ENCODE measurements around the gene ZNF146. TPM values are rescaled to one million over a fixed set of nuclear protein-coding genes. Genes with fewer than 3 reads are reported as not detected.

The ZNF146 gene
- polyA plus RNA-seq, 1 of the 3 experiments (the other 2 are of a cell fraction) = 25.4 TPM

GRCh38 chr19:36196249-36196648, 18.7 kb upstream of the ZNF146 start:
- Histone ChIP-seq H2AFZ (ENCODE audit: low read depth) (no peak overlapping the region), H3K36me3 (replicated peaks in 1 of 2; ENCODE audit: control insufficient read depth in 1 of 2, insufficient read depth in 2 of 2, low read length in 1 of 2) (peaks cover 0 to under 1% of the 10 kb centered on the region in 2 experiments), H3K4me2 (no peak overlapping the region), H3K4me1 (ENCODE audit: control insufficient read depth in 1 of 2, insufficient read depth in 2 of 2, low read depth in 1 of 2, low read length in 1 of 2) (no peaks in the 10 kb centered on the region), H4K20me1 (ENCODE audit: insufficient read depth) (no peaks in the 10 kb centered on the region), H3K9me2 (no peaks in the 10 kb centered on the region), H3K27ac (ENCODE audit: low read depth in 2 of 2, low read length in 1 of 2) (no peak overlapping the region), H3F3A (replicated peaks; ENCODE audit: insufficient read depth) (no peaks in the 10 kb centered on the region), H3K9me3 (no peaks in the 10 kb centered on the region), H3K4me3 (ENCODE audit: low read depth in 2 of 2, low read length in 1 of 2) (no peak overlapping the region), H3K79me2 (ENCODE audit: insufficient read depth) (no peaks in the 10 kb centered on the region), H3K27me3 (ENCODE audit: insufficient read depth) (no peaks in the 10 kb centered on the region), H3K9ac (no peak overlapping the region)
- POLR2A ChIA-PET = no interaction called here
- CTCF ChIA-PET = interaction anchor here (0.8 to 1.3 kb wide), 2 partner anchors 12 to 69 kb away, joined by 3 to 4 read pairs; no protein-coding TSS in a partner anchor
- no peak for DNase-seq
- 84% methylated on average over 2 of the region's 2 CpGs for WGBS (ENCODE audit: low lambda C conversion rate)
- TF ChIP-seq FOXM1 (IDR thresholded peaks at IDR 0.05; ENCODE audit: low read depth) (no peak), IRF3 (IDR thresholded peaks at IDR 0.05; ENCODE audit: low read depth, low read length) (no peak), EZH2phosphoT487 (IDR thresholded peaks at IDR 0.05; ENCODE audit: borderline replicate concordance, low read depth) (no peak), TAF1 (IDR thresholded peaks at IDR 0.05; ENCODE audit: borderline replicate concordance, low read depth, low read length) (no peak), USF2 (IDR thresholded peaks at IDR 0.05; ENCODE audit: borderline replicate concordance, low read depth, low read length) (no peak), SIN3A (IDR thresholded peaks at IDR 0.05; ENCODE audit: borderline replicate concordance, low read depth, low read length) (no peak), GABPA (IDR thresholded peaks at IDR 0.05; ENCODE audit: low read depth) (no peak), RCOR1 (IDR thresholded peaks at IDR 0.05; ENCODE audit: low read length) (no peak), NRF1 (IDR thresholded peaks at IDR 0.05; ENCODE audit: low read depth, low read length) (no peak), ZBTB33 (IDR thresholded peaks at IDR 0.05; ENCODE audit: borderline replicate concordance, low read depth) (no peak), FOSL2 (IDR thresholded peaks at IDR 0.05; ENCODE audit: borderline replicate concordance, low read depth) (no peak), NFIC (IDR thresholded peaks at IDR 0.05; ENCODE audit: borderline replicate concordance) (no peak), GATA2 (CRISPR knock-in tag; IDR thresholded peaks at IDR 0.05) (no peak), SMC3 (IDR thresholded peaks at IDR 0.05; ENCODE audit: low read depth, low read length) (no peak)

GRCh38 chr19:36198119-36198518, 16.8 kb upstream of the ZNF146 start:
- Histone ChIP-seq H2AFZ (ENCODE audit: low read depth) (no peak overlapping the region), H4K20me1 (ENCODE audit: insufficient read depth) (no peaks in the 10 kb centered on the region), H3K36me3 (replicated peaks in 1 of 2; ENCODE audit: control insufficient read depth in 1 of 2, insufficient read depth in 2 of 2, low read length in 1 of 2) (peaks cover 0 to 3% of the 10 kb centered on the region in 2 experiments), H3K4me2 (no peak overlapping the region), H3K27ac (ENCODE audit: low read depth in 2 of 2, low read length in 1 of 2) (no peak overlapping the region), H3K9me3 (no peaks in the 10 kb centered on the region), H3K9ac (no peak overlapping the region), H3K9me2 (no peaks in the 10 kb centered on the region), H3K4me3 (ENCODE audit: low read depth in 2 of 2, low read length in 1 of 2) (no peak overlapping the region), H3K79me2 (ENCODE audit: insufficient read depth) (no peaks in the 10 kb centered on the region), H3K27me3 (ENCODE audit: insufficient read depth) (no peaks in the 10 kb centered on the region), H3F3A (replicated peaks; ENCODE audit: insufficient read depth) (no peaks in the 10 kb centered on the region), H3K4me1 (ENCODE audit: control insufficient read depth in 1 of 2, insufficient read depth in 2 of 2, low read depth in 1 of 2, low read length in 1 of 2) (no peaks in the 10 kb centered on the region)
- POLR2A ChIA-PET = no interaction called here
- CTCF ChIA-PET = no interaction called here
- no peak for DNase-seq
- 90% methylated on average over 2 of the region's 2 CpGs for WGBS (ENCODE audit: low lambda C conversion rate)
- TF ChIP-seq MAX (IDR thresholded peaks at IDR 0.05; ENCODE audit: low read depth) = no peak
- no peak for TF ChIP-seq TAF1 (IDR thresholded peaks at IDR 0.05; ENCODE audit: borderline replicate concordance, low read depth, low read length)
- TF ChIP-seq FOXJ3 (CRISPR knock-in tag; IDR thresholded peaks at IDR 0.05) = no peak
- TF ChIP-seq ZBTB33 (IDR thresholded peaks at IDR 0.05; ENCODE audit: borderline replicate concordance, low read depth) = no peak
- TF ChIP-seq REST (IDR thresholded peaks at IDR 0.05; ENCODE audit: low read depth, low read length) = no peak

All from SK-N-SH (cell line).